ENCODE measurements around the gene SLC35E2B.
A peak's percentile ranks its signal among the peaks of the same experiment; 100 is the strongest.

Gene SLC35E2B

GRCh38 chr1:1614204-1614953 is 78.2 kb downstream of the SLC35E2B start:
- DNase-seq (ENCODE audit: low spot score in 2 of 2) (no peak), ATAC-seq (ENCODE audit: low read depth) (no peak)
- peak overlapping the region; percentile 96 for H3K27ac Mint-ChIP-seq
- H3K4me1 Mint-ChIP-seq, result peaks cover 11% of the 10 kb centered on the region
- peaks cover 1% of the 10 kb centered on the region for H3K36me3 Mint-ChIP-seq
- no peaks in the 10 kb centered on the region for H3K27me3 Mint-ChIP-seq
- peak overlapping the region; percentile 99 for H3K4me3 Mint-ChIP-seq
- no peaks in the 10 kb centered on the region for H3K9me3 Mint-ChIP-seq

- H3K27ac Mint-ChIP-seq, result peak overlapping the region; percentile 45
- no peaks in the 10 kb centered on the region for H3K9me3 Mint-ChIP-seq
- ATAC-seq (ENCODE audit: low read depth) (no peak), DNase-seq (ENCODE audit: low spot score in 2 of 2) (no peak)
- H3K4me3 Mint-ChIP-seq, result peak overlapping the region; percentile 75
- no peaks in the 10 kb centered on the region for H3K36me3 Mint-ChIP-seq
- peaks cover 11% of the 10 kb centered on the region for H3K4me1 Mint-ChIP-seq
- H3K27me3 Mint-ChIP-seq, result no peaks in the 10 kb centered on the region
Measured at GRCh38 chr1:1613509-1614082, 79.0 kb downstream of the SLC35E2B start.

GRCh38 chr1:1612104-1612400 is 80.5 kb downstream of the SLC35E2B start:
- DNase-seq (ENCODE audit: low spot score in 2 of 2) (no peak), ATAC-seq (ENCODE audit: low read depth) (no peak)
- Mint-ChIP-seq H3K36me3 (no peaks in the 10 kb centered on the region), H3K4me3 (no peak overlapping the region), H3K27me3 (no peaks in the 10 kb centered on the region), H3K4me1 (peaks cover 14% of the 10 kb centered on the region), H3K9me3 (no peaks in the 10 kb centered on the region), H3K27ac (no peak overlapping the region)

GRCh38 chr1:1610796-1611195 is 81.8 kb downstream of the SLC35E2B start:
- ATAC-seq (ENCODE audit: low read depth) (no peak), DNase-seq (ENCODE audit: low spot score in 2 of 2) (no peak)
- no peaks in the 10 kb centered on the region for H3K27me3 Mint-ChIP-seq
- H3K4me3 Mint-ChIP-seq, result no peak overlapping the region
- no peak overlapping the region for H3K27ac Mint-ChIP-seq
- H3K9me3 Mint-ChIP-seq, result no peaks in the 10 kb centered on the region
- H3K4me1 Mint-ChIP-seq, result peaks cover 18% of the 10 kb centered on the region
- H3K36me3 Mint-ChIP-seq, result no peaks in the 10 kb centered on the region

GRCh38 chr1:1609822-1610485 is 82.6 kb downstream of the SLC35E2B start:
- no peak overlapping the region for H3K4me3 Mint-ChIP-seq
- H3K27me3 Mint-ChIP-seq, result peaks cover 2% of the 10 kb centered on the region
- H3K36me3 Mint-ChIP-seq, result no peaks in the 10 kb centered on the region
- no peaks in the 10 kb centered on the region for H3K9me3 Mint-ChIP-seq
- H3K4me1 Mint-ChIP-seq, result peaks cover 18% of the 10 kb centered on the region
- ATAC-seq (ENCODE audit: low read depth) (no peak), DNase-seq (ENCODE audit: low spot score in 2 of 2) (no peak)
- H3K27ac Mint-ChIP-seq, result no peak overlapping the region

All from memory B cell (primary cell).